ENCODE data around the gene DGCR6L. TPM values are rescaled to one million over a fixed set of nuclear protein-coding genes. Genes with fewer than 3 reads are reported as not detected.
"Not testable (repeated sequence)": the region's sequence is repeated elsewhere in the genome, so short reads cannot be mapped to it uniquely, and the experiment has no call there.

DGCR6L gene
- total RNA-seq, 1 experiment from 2014 or later = 68.5 TPM

GRCh38 chr22:20317402-20318042 is 2.3 kb downstream of the DGCR6L start:
- H3K36me3 Mint-ChIP-seq; H3K9me3 Mint-ChIP-seq; POLR2A ChIA-PET; ATAC-seq; H3K27me3 Mint-ChIP-seq (ENCODE audit: low read depth): not testable (repeated sequence)
- peak overlapping the region; percentile 91 for H3K4me3 Mint-ChIP-seq
- TF ChIP-seq CTCF (IDR thresholded peaks at IDR 0.05) = peak; percentile 55
- peak overlapping the region; percentile 80; the same call in 1 of the 2 replicates for H3K27ac Mint-ChIP-seq
- peaks cover 31% of the 10 kb centered on the region for H3K4me1 Mint-ChIP-seq
- CTCF ChIA-PET = interaction anchor here (0.6 to 2.3 kb wide), 10 partner anchors 14 to 160 kb away, joined by 3 to 7 read pairs (median 4); partner anchors contain the start of gene ZNF74
- peak; percentile 53 for DNase-seq (ENCODE audit: low spot score)

- ChIA-PET POLR2A (no interaction called here), CTCF (interaction anchor here (0.6 to 2.3 kb wide), 9 partner anchors 14 to 160 kb away, joined by 3 to 7 read pairs (median 4); partner anchors contain the start of gene ZNF74)
- Mint-ChIP-seq H3K4me3 (no peak overlapping the region), H3K27ac (peak overlapping the region; percentile 80; the same call in 1 of the 2 replicates), H3K27me3 (ENCODE audit: low read depth) (no peaks in the 10 kb centered on the region), H3K36me3 (no peaks in the 10 kb centered on the region), H3K4me1 (peaks cover 31% of the 10 kb centered on the region), H3K9me3 (no peaks in the 10 kb centered on the region)
- TF ChIP-seq CTCF (IDR thresholded peaks at IDR 0.05) (no peak), EMX1 (CRISPR knock-in tag; IDR thresholded peaks at IDR 0.05) (no peak), RELA (CRISPR knock-in tag; IDR thresholded peaks at IDR 0.05; ENCODE audit: borderline replicate concordance) (no peak), NR3C1 (CRISPR knock-in tag; conservative IDR thresholded peaks at IDR 0.05; ENCODE audit: low read depth) (no peak), PRRX2 (CRISPR knock-in tag; IDR thresholded peaks at IDR 0.05) (no peak), GABPB1 (CRISPR knock-in tag; IDR thresholded peaks at IDR 0.05) (no peak), ZNF671 (CRISPR knock-in tag; IDR thresholded peaks at IDR 0.05) (no peak)
- DNase-seq (ENCODE audit: low spot score) = peak; percentile 7
- ATAC-seq = no peak
These were observed 2.9 kb downstream of the DGCR6L start for GRCh38 chr22:20316844-20317401.

GRCh38 chr22:20316217-20316843 is 3.5 kb downstream of the DGCR6L start:
- DNase-seq (ENCODE audit: low spot score) (peak; percentile 6), ATAC-seq (no peak)
- Mint-ChIP-seq H3K4me1 (peaks cover 25% of the 10 kb centered on the region), H3K4me3 (no peak overlapping the region), H3K27ac (no peak overlapping the region), H3K27me3 (ENCODE audit: low read depth) (no peaks in the 10 kb centered on the region), H3K36me3 (no peaks in the 10 kb centered on the region), H3K9me3 (no peaks in the 10 kb centered on the region)
- ChIA-PET POLR2A (no interaction called here), CTCF (interaction anchor here (0.9 to 2.3 kb wide), 4 partner anchors 18 to 159 kb away, joined by 3 to 7 read pairs (median 4); no protein-coding TSS in a partner anchor)
- no peak for TF ChIP-seq CBFB (CRISPR knock-in tag; IDR thresholded peaks at IDR 0.05; ENCODE audit: low read depth)
- TF ChIP-seq RORB (CRISPR knock-in tag; IDR thresholded peaks at IDR 0.05) = no peak
- no peak for TF ChIP-seq MLX (CRISPR knock-in tag; IDR thresholded peaks at IDR 0.05)
- TF ChIP-seq ZNF423 (CRISPR knock-in tag; IDR thresholded peaks at IDR 0.05) = no peak

All from WTC11 (cell line).